SK-N-SH (cell line): ENCODE measurements around the gene UBR7. TPM values are rescaled to one million over a fixed set of nuclear protein-coding genes. Genes with fewer than 3 reads are reported as not detected.
A peak's percentile ranks its signal among the peaks of the same experiment; 100 is the strongest.

Experiments
- CTCF ChIA-PET: fragments of 300-600, 350-600 bp; formaldehyde crosslinking; extraction: SDS; loops from one replicate; lab custom pipeline; 2021; lab: Yijun Ruan, JAX
- POLR2A ChIA-PET: fragments of 350-600 bp; sonication (Branson Sonifier 250); formaldehyde crosslinking; extraction: SDS; loops from one replicate; lab custom pipeline; 2020; ENCODE audit warnings: antibody characterized with exemption, inconsistent platforms; lab: Yijun Ruan, JAX
- DNase-seq: peaks from one replicate; pipeline ENCODE4 v3.0.0; 2012
- H2AFZ ChIP-seq: fragments of 200-600 bp; sonication (generic); 2 replicates; pipeline ENCODE4 v1.8.1; 2016; ENCODE audit warnings: antibody characterized with exemption, mild to moderate bottlenecking, low read depth
- H3F3A ChIP-seq: fragments of 200-600 bp; sonication (generic); replicated peaks from 2 replicates; pipeline ENCODE3; 2016; ENCODE audit warnings: antibody characterized with exemption, mild to moderate bottlenecking; ENCODE audit not compliant: insufficient read depth
- H3K27ac ChIP-seq, 2 experiments: fragments of 200-500 bp in 1 of 2; fragments of 200-600 bp in 1 of 2; sonication (Bioruptor generic) in 1 of 2; sonication (generic), shearing (Covaris generic) in 1 of 2; 2 replicates each; pipeline versions ENCODE4 v1.5.1 to v1.6.1; 2014 to 2016; ENCODE audit warnings: low read depth in 2 of 2, inconsistent platforms in 1 of 2, low read length in 1 of 2, mild to moderate bottlenecking in 1 of 2, mixed read lengths in 1 of 2
- H3K27me3 ChIP-seq: fragments of 200-600 bp; sonication (generic), shearing (Covaris generic); 2 replicates; pipeline ENCODE4 v1.6.1; 2016; ENCODE audit warnings: mixed run types; ENCODE audit not compliant: insufficient read depth
- H3K36me3 ChIP-seq, 2 experiments: fragments of 200-500 bp in 1 of 2; fragments of 200-600 bp in 1 of 2; sonication (Bioruptor generic) in 1 of 2; sonication (generic) in 1 of 2; replicated peaks in 1 of 2; 2 replicates each; pipeline versions ENCODE3 to v1.5.1; 2014 to 2016; ENCODE audit warnings: low read length in 1 of 2, mild to moderate bottlenecking in 1 of 2; ENCODE audit not compliant: insufficient read depth in 2 of 2, control insufficient read depth in 1 of 2
- H3K4me1 ChIP-seq, 2 experiments: fragments of 200-500 bp in 1 of 2; fragments of 200-600 bp in 1 of 2; sonication (Bioruptor generic) in 1 of 2; sonication (generic), shearing (Covaris generic) in 1 of 2; 2 replicates each; pipeline versions ENCODE4 v1.5.1 to v1.6.1; 2014 to 2016; ENCODE audit warnings: low read depth in 1 of 2, low read length in 1 of 2, mixed run types in 1 of 2; ENCODE audit not compliant: insufficient read depth in 2 of 2, control insufficient read depth in 1 of 2
- H3K4me2 ChIP-seq: fragments of 200-600 bp; sonication (generic), shearing (Covaris generic); 2 replicates; pipeline ENCODE4 v1.6.1; 2017; ENCODE audit warnings: mixed run types
- H3K4me3 ChIP-seq, 2 experiments: fragments of 200-500 bp in 1 of 2; fragments of 200-600 bp in 1 of 2; sonication (Bioruptor generic) in 1 of 2; sonication (generic), shearing (Covaris generic) in 1 of 2; 2 replicates each; pipeline versions ENCODE4 v1.5.1 to v1.8.1; 2014 to 2016; ENCODE audit warnings: low read depth in 2 of 2, inconsistent platforms in 1 of 2, low read length in 1 of 2, mild to moderate bottlenecking in 1 of 2, mixed read lengths in 1 of 2, moderate library complexity in 1 of 2
- H3K79me2 ChIP-seq: fragments of 200-600 bp; sonication (generic); 2 replicates; pipeline ENCODE4 v1.8.1; 2017; ENCODE audit warnings: mild to moderate bottlenecking; ENCODE audit not compliant: insufficient read depth
- H3K9ac ChIP-seq: fragments of 200-600 bp; sonication (generic); 2 replicates; pipeline ENCODE4 v1.6.1; 2017; ENCODE audit warnings: mixed run types
- H3K9me2 ChIP-seq: fragments of 200-600 bp; sonication (generic); 2 replicates; pipeline ENCODE4 v1.6.1; 2017; ENCODE audit warnings: mixed run types
- H3K9me3 ChIP-seq: fragments of 200-600 bp; sonication (generic); 2 replicates; pipeline ENCODE4 v1.6.1; 2017; ENCODE audit warnings: mixed run types, mild to moderate bottlenecking, moderate library complexity
- H4K20me1 ChIP-seq: fragments of 200-600 bp; sonication (generic); 2 replicates; pipeline ENCODE4 v1.6.1; 2017; ENCODE audit warnings: mild to moderate bottlenecking, mixed run types; ENCODE audit not compliant: insufficient read depth
- CHD2 ChIP-seq: fragments of 150-350 bp; IDR thresholded peaks from 2 replicates; pipeline ENCODE4 v1.6.1; 2018; ENCODE audit warnings: low read length; ENCODE audit not compliant: partially characterized antibody
- EP300 ChIP-seq, 2 experiments: IDR thresholded peaks; 2 replicates each; pipeline versions ENCODE4 v1.4.0 to v1.6.1; 2012; ENCODE audit warnings: borderline replicate concordance in 1 of 2, low read depth in 1 of 2, low read length in 1 of 2
- GATA2 ChIP-seq: sonication (generic); formaldehyde crosslinking; IDR thresholded peaks from 2 replicates; pipeline ENCODE4 v1.5.0; 2020; ENCODE audit warnings: mild to moderate bottlenecking, missing genetic modification reagents
- JUND ChIP-seq: IDR thresholded peaks from 2 replicates; pipeline ENCODE4 v1.4.0; 2012
- MEF2A ChIP-seq: IDR thresholded peaks from 2 replicates; pipeline ENCODE4 v1.4.0; 2012; ENCODE audit warnings: low read depth, borderline replicate concordance
- MXI1 ChIP-seq: IDR thresholded peaks from 2 replicates; pipeline ENCODE4 v1.6.1; 2012; ENCODE audit warnings: mild to moderate bottlenecking, low read depth, low read length, improper control_type of control experiment
- NFIC ChIP-seq: IDR thresholded peaks from 2 replicates; pipeline ENCODE4 v1.4.0; 2012; ENCODE audit warnings: borderline replicate concordance
- NRF1 ChIP-seq: IDR thresholded peaks from 2 replicates; pipeline ENCODE4 v1.6.1; 2012; ENCODE audit warnings: low read depth, mild to moderate bottlenecking, low read length
- RAD21 ChIP-seq: IDR thresholded peaks from 2 replicates; pipeline ENCODE4 v1.6.1; 2012; ENCODE audit warnings: mild to moderate bottlenecking, low read length
- RCOR1 ChIP-seq: fragments of 150-350 bp; IDR thresholded peaks from 2 replicates; pipeline ENCODE4 v1.6.1; 2017; ENCODE audit warnings: antibody characterized with exemption, low read length
- TCF12 ChIP-seq: IDR thresholded peaks from 2 replicates; pipeline ENCODE4 v1.4.0; 2012
- YY1 ChIP-seq: IDR thresholded peaks from 2 replicates; pipeline ENCODE4 v1.4.0; 2012; ENCODE audit warnings: low read depth, mild to moderate bottlenecking
- WGBS: methylation state at CpG from one replicate; pipeline ENCODE4 v1.1.6; 2017; ENCODE audit warnings: low lambda C conversion rate; 5-methylcytosine and 5-hydroxymethylcytosine counted together
- polyA plus RNA-seq, 3 experiments: library from polyadenylated mRNA; depleted of rRNA; stranded (reverse); fragments of >200 nt; gene quantifications; 2 replicates each; pipeline ENCODE4 v1.2.3, GENCODE V29; 2012
- TF ChIP-seq, protein P1 (sequence below): fragments of 150-350 bp; IDR thresholded peaks from 2 replicates; pipeline ENCODE4 v1.6.1; 2017; ENCODE audit warnings: antibody characterized with exemption, low read length, low read depth, borderline replicate concordance
- TF ChIP-seq, protein P2 (sequence below): fragments of 200-600 bp; sonication (generic); IDR thresholded peaks from 2 replicates; pipeline ENCODE4 v1.6.1; 2017; ENCODE audit warnings: antibody characterized with exemption, mild to moderate bottlenecking, moderate library complexity
- TF ChIP-seq, protein P3 (sequence below): IDR thresholded peaks from 2 replicates; pipeline ENCODE4 v1.4.0; 2012; ENCODE audit warnings: low read depth, borderline replicate concordance

Gene UBR7
- polyA plus RNA-seq, 1 of the 3 experiments (the other 2 are of a cell fraction) = 28.2 TPM

DNA sequence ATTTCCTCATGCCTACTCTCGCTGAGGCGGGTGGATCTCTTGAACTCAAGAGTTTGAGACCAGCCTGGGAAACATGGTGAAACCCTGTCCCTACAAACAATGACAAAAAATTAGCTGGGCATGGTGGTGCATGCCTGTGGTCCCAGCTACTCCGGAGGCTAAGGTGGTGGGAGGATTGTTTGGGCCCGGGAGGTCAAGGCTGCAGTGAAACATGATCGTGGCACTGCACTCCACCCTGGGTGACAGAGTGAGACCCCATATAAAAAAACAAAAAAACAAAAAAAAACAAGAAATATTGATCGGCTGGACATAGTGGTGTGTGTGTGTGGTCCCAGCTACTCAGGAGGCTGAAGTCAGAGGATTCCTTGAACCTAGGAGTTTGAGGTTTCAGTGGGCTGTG, 31.6 kb upstream of the UBR7 start:
- no peak overlapping the region for H3K9ac ChIP-seq
- WGBS = 79% methylated on average over 6 of the region's 6 CpGs

DNA sequence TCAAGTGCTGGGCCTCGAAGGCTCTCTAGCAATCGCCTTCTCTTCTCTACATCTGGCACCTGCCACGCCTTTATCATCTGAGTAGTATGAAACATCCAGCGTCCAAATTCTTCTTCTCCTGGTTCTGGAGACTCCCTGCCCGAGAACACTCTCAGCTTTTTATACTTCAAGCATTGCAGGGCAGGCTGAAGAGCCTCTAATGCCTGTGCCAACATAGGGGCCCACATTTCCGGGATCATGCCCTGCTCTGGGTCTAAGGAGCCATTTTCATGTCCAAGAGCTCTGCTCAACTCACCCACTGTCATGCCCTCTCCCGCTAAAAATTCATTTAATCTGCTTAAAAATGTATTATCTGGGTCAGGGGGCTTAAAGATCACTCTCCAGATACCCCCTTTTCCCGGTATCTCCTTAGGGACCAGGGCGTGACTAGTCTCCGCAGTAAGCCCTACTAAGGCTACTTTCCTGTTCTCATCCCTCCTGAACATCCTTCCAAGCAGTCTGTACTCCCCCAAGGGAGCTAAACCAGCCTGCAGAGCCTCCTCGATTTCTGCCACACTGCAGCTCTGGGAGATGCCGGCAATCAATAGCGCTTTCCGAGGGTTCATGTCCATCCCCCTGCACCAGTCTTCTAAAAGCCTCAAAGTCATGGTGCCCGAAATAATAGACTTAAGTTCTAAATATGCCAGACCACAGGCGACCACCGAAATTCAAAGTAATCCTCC, 23.3 kb upstream of the UBR7 start:
- peaks cover 4% of the 10 kb centered on the region; the same call in 1 of the 2 replicates for H4K20me1 ChIP-seq
- peaks cover 47% of the 10 kb centered on the region for H3K79me2 ChIP-seq
- no peaks in the 10 kb centered on the region for H3K27me3 ChIP-seq
- peak overlapping the region; percentile 86 for H3K4me2 ChIP-seq
- TF ChIP-seq TCF12 (no peak), YY1 (no peak), MXI1 (no peak), GATA2 (CRISPR knock-in tag) (no peak), EP300 (IDR thresholded peaks at IDR 0.05; ENCODE audit: borderline replicate concordance in 1 of 2, low read depth in 1 of 2, low read length in 1 of 2) (no peak), NFIC (no peak), RAD21 (no peak), MEF2A (no peak), NRF1 (no peak), CHD2 (no peak), RCOR1 (no peak)
- TF ChIP-seq, protein P1, sequence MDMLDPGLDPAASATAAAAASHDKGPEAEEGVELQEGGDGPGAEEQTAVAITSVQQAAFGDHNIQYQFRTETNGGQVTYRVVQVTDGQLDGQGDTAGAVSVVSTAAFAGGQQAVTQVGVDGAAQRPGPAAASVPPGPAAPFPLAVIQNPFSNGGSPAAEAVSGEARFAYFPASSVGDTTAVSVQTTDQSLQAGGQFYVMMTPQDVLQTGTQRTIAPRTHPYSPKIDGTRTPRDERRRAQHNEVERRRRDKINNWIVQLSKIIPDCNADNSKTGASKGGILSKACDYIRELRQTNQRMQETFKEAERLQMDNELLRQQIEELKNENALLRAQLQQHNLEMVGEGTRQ = no peak
- TF ChIP-seq, protein P2, sequence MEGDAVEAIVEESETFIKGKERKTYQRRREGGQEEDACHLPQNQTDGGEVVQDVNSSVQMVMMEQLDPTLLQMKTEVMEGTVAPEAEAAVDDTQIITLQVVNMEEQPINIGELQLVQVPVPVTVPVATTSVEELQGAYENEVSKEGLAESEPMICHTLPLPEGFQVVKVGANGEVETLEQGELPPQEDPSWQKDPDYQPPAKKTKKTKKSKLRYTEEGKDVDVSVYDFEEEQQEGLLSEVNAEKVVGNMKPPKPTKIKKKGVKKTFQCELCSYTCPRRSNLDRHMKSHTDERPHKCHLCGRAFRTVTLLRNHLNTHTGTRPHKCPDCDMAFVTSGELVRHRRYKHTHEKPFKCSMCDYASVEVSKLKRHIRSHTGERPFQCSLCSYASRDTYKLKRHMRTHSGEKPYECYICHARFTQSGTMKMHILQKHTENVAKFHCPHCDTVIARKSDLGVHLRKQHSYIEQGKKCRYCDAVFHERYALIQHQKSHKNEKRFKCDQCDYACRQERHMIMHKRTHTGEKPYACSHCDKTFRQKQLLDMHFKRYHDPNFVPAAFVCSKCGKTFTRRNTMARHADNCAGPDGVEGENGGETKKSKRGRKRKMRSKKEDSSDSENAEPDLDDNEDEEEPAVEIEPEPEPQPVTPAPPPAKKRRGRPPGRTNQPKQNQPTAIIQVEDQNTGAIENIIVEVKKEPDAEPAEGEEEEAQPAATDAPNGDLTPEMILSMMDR = no peak
- H3K9ac ChIP-seq = peak overlapping the region; percentile 92
- H3K36me3 ChIP-seq = peaks cover 30 to 34% of the 10 kb centered on the region in 2 experiments
- WGBS = 36% methylated on average over 17 of the region's 17 CpGs
- H3K27ac ChIP-seq = peak overlapping the region; percentile 92 to 93; a peak in 3 of 4 replicates
- CTCF ChIA-PET = interaction anchor here (0.6 to 1.7 kb wide), 7 partner anchors 9 to 232 kb away, joined by 3 to 7 read pairs (median 4); partner anchors contain the start of gene UBR7
- H2AFZ ChIP-seq = peak overlapping the region; percentile 86; the same call in 1 of the 2 replicates
- peak; percentile 8 for DNase-seq
- H3F3A ChIP-seq = peaks cover 4% of the 10 kb centered on the region
- POLR2A ChIA-PET = interaction anchor here (1.1 to 1.6 kb wide), 4 partner anchors 68 to 297 kb away, joined by 3 to 5 read pairs (median 3); partner anchors contain the start of gene ITPK1
- H3K9me2 ChIP-seq = no peaks in the 10 kb centered on the region
- H3K4me3 ChIP-seq = peak overlapping the region; percentile 94 to 99
- H3K4me1 ChIP-seq = peaks cover 2 to 17% of the 10 kb centered on the region in 2 experiments; a peak in 2 of 4 replicates
- no peaks in the 10 kb centered on the region for H3K9me3 ChIP-seq

More for the DNA sequence above, 31.6 kb upstream of the UBR7 start:
- Histone ChIP-seq H4K20me1 (no peaks in the 10 kb centered on the region), H3K27ac (no peak overlapping the region), H3K79me2 (no peaks in the 10 kb centered on the region), H3K4me1 (peaks cover 0 to 3% of the 10 kb centered on the region in 2 experiments; a peak in 1 of 4 replicates), H3K9me2 (no peaks in the 10 kb centered on the region), H3K9me3 (no peaks in the 10 kb centered on the region), H3F3A (no peaks in the 10 kb centered on the region), H3K4me2 (no peak overlapping the region), H3K4me3 (no peak overlapping the region), H3K36me3 (no peaks in the 10 kb centered on the region), H3K27me3 (no peaks in the 10 kb centered on the region), H2AFZ (no peak overlapping the region)
- POLR2A ChIA-PET = no interaction called here
- TF ChIP-seq JUND = no peak
- TF ChIP-seq, protein P3, sequence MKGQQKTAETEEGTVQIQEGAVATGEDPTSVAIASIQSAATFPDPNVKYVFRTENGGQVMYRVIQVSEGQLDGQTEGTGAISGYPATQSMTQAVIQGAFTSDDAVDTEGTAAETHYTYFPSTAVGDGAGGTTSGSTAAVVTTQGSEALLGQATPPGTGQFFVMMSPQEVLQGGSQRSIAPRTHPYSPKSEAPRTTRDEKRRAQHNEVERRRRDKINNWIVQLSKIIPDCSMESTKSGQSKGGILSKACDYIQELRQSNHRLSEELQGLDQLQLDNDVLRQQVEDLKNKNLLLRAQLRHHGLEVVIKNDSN = no peak
- DNase-seq = no peak
- CTCF ChIA-PET = interaction anchor here (1.0 to 1.8 kb wide), 5 partner anchors 8 to 223 kb away, joined by 3 to 7 read pairs (median 3); no protein-coding TSS in a partner anchor
